Hippocampal formation (tissue), 2 donors: ENCODE results near the gene TCF23.
"Not testable (repeated sequence)": the region's sequence is repeated elsewhere in the genome, so short reads cannot be mapped to it uniquely, and the experiment has no call there.

Experiments used
- DNase-seq, 2 donors: peaks; one replicate each; lab custom pipeline; 2025; lab: John Stamatoyannopoulos, UW

The TCF23 gene

DNA sequence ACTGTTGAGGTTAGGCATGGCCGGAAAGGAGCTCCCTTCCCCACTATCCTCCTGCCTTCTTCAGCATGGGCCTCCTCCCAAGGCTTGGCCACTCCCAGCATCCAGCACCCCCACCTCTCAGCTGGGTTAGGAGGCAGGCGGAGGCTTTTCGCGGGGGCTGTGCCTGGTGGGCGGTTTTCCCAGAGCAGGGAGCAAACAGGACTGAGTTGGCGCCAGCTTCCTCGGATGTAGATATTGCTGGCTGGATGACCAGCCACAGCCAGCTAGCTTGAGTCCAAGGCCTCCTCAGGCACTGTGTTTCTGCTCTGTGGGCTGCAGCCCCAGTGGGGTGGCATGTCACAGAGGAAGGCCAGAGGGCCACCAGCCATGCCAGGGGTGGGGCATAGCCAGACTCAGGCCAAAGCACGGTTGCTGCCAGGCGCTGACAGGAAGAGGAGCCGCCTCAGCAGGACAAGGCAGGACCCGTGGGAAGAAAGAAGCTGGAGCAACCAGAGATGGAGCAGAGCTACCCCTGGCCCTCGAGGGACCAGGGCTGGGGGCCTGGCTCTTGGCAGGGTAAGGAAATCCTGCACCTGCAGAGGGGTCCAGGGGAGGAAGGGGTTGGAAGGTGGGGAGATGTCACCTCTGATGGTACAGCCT lies at the start of gene TCF23:
TCF23 (plus strand) TSS at position 204 of the 639 bp plus-strand sequence; CDS start at position 334, 130 bp downstream.
- DNase-seq = no peak

GRCh38 chr2:27099334-27099955 lies 49.4 kb upstream of the TCF23 start:
- no peak for DNase-seq

GRCh38 chr2:27100036-27100435 lies 48.8 kb upstream of the TCF23 start:
- no peak for DNase-seq

- DNase-seq = no peak
These were observed 46.5 kb upstream of the TCF23 start for GRCh38 chr2:27102329-27102728.

DNA sequence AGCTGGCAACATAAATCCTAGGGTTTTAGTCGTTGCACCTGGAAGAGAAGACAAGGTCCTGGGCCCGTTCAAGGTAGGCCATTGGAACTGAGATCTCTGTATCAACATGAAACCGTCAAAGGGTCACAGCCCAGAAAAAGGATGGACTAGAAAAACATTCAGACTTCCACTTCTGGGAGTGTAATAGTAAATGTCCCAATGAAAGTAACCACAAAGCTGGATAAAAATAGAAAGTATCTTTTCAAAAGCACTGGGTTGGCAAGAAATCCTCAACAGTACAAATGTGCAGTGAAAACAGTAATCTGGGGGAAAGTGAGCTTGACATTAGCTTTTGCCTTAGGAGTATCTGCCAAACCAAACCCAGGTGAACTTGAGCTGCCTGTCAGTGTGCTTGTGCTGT lies 42.8 kb upstream of the TCF23 start:
- no peak for DNase-seq

DNA sequence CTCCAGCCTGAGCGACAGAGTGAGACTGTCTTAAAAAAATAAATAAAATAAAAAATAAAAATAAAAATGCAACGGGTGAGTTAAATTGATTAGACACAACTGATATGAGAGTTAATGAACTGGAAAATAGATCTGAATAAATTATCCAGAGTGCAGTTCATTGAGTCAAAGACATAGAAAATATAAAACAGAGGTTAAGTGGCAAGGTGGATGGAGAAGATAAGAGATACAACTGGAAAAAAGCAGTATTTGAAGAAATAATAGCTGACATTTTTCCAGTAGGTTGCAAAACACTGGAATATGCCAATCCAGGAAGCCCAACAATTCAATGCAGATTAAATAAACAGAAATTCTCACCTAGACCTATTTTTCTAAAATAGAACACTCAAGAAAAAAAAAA lies 40.6 kb upstream of the TCF23 start:
- DNase-seq = no peak

DNA sequence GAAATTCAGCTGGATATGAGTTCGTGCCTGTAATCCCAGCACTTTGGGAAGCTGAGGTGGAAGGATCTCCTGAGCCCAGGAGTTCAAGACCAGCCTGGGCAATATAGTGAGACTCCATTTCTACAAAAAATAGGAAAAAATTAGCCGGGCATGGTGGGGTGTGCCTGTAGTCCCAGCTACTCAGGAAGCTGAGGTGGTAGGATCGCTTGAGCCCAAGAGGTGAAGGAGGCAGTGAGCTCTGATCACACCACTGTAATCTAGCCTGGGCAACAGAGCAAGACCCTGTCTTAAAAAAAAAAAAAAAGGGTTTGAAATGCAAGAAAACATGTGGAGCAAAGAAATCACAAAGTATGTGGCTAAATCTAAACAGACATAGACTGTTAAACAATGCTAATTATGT lies 39.7 kb upstream of the TCF23 start:
- no peak for DNase-seq

DNA sequence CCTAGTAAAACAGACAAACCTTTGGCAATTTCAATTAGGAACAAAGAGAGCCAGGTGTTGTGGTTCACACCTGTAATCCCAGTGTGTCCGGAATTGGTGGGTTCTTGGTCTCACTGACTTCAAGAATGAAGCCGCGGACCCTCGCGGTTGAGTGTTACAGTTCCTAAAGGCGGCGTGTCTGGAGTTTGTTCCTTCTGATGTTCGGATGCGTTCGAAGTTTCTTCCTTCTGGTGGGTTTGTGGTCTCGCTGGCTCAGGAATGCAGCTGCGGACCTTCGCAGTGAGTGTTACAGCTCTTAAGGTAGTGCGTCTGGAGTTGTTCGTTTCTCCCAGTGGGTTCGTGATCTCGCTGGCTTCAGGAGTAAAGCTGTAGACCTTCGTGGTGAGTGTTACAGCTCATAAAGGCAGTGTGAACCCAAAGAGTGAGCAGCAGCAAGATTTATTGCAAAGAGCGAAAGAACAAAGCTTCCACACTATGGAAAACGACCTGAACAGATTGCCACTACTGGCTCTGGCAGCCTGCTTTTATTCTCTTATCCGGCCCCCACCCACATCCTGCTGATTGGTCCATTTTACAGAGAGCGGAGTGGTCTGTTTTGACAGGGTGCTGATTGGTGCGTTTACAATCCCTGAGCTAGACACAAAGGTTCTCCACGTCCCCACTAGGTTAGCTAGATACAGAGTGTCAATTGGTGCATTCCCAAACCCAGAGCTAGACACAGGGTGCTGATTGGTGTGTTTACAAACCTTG lies 38.0 kb upstream of the TCF23 start:
- not testable (repeated sequence) for DNase-seq

DNA sequence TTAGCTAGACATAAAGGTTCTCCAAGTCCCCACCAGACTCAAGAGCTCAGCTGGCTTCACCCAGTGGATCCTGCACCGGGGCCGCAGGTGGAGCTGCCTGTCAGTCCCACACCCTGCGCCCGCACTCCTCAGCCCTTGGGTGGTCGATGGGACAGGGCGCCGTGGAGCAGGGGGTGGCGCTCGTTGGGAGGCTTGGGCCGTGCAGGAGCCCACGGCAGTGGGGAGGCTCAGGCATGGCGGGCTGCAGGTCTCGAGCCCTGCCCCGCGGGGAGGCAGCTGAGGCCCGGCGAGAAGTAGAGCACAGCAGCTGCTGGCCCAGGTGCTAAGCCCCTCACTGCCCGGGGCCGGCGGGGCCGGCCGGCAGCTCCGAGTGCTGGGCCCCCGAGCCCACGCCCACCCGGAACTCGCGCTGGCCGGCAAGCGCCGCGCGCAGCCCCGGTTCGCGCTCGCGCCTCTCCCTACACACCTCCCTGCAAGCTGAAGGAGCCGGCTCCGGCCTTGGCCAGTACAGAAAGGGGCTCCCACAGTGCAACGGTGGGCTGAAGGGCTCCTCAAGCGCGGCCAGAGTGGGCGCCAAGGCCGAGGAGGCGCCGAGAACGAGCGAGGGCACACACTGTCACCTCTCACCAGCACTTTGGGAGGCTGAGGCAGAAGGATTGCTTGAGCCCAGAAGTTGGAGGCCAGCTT lies 37.3 kb upstream of the TCF23 start:
- not testable (repeated sequence) for DNase-seq

GRCh38 chr2:27115519-27115918 lies 33.3 kb upstream of the TCF23 start:
- DNase-seq = no peak

- no peak for DNase-seq
These were observed 30.7 kb upstream of the TCF23 start for GRCh38 chr2:27117995-27118524.

- DNase-seq = no peak
These were observed 30.1 kb upstream of the TCF23 start, which contains the start of gene CGREF1 for GRCh38 chr2:27118525-27119329. CGREF1 (minus strand) TSS chr2:27119128; CDS start chr2:27104366, 14,762 bp downstream.

GRCh38 chr2:27119330-27119670 lies 29.5 kb upstream of the TCF23 start:
- not testable (repeated sequence) for DNase-seq

DNA sequence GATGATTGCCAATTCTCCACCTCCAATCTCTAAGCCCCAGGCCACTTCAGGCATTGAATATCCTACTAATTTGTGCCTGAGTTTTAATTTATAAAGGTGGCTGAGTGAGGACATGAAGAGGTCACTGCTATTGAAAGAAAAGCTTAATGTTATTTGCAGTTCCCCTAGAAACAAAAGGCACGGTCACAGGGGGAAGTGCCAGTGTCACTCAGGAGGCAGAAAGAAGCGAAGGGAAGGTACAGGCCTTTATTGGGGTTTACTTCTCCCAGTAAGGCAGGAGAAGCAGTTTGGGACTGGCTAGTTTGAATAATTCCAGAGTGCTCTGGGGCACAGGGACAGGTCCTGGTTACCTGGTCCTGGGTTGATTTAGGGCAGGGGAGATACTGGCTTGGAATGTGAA lies 26.9 kb upstream of the TCF23 start:
- no peak for DNase-seq

DNA sequence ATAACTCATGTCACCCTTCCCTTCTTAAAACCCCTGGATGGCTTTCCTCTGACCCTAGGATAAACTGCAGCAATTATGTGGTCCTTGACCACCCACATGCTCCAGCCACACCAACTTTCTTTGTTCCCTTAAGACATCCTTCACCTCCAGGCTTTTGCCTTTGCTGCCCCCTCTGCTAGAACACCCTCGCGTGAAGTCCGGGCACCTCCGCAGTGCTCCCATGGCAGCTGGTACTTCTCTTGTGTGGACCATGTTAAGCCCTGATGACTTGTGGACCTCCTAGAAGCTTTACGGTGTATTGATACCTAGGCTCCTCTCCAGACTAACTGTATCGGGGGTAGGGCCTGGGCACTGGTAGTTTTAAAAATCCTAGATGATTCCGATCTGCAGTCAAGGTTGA lies 26.0 kb upstream of the TCF23 start:
- no peak for DNase-seq

DNA sequence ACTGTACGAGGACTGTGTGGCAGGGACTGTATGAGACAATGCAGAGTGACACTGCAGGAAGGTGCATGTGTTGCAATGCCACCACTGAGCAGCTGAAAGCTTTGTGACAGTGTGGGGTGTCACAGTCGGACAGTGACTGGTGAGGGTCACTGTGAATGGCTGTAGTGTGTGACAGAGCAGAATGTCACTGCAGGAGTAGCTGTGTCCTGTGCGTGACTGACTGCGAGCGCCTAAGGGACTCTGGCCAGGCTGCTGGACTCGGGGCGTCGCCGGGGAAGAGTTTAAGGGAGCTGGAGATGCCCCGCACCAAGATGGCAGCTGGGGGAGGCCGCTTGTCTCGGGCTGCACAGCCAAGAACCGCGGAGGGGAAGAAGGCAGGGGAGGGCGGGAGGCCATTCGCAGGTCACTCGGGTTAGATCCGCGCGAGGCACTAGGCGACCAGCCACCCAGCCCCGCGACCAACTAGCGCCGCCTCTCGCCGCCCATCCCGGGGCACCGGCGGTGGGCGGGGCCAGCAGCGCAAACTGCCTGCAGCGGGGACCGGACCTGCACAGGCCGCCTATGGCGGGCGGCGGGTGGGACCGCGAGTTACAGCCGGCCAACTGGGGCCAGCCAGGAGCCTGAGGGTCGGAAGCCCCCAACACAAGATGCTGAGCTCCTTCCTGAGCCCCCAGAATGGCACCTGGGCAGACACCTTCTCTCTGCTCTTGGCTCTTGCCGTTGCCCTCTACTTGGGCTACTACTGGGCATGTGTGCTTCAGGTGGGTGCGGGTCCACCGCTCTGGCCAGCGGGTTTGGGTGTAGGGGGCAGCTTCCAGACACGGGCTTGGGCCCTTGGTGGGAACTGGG lies 25.3 kb upstream of the TCF23 start, which contains the start of gene ABHD1:
ABHD1 (plus strand) TSS at position 514 of the 849 bp plus-strand sequence; CDS start at position 648, 134 bp downstream.
- DNase-seq = peak; percentile 39 to 70

DNA sequence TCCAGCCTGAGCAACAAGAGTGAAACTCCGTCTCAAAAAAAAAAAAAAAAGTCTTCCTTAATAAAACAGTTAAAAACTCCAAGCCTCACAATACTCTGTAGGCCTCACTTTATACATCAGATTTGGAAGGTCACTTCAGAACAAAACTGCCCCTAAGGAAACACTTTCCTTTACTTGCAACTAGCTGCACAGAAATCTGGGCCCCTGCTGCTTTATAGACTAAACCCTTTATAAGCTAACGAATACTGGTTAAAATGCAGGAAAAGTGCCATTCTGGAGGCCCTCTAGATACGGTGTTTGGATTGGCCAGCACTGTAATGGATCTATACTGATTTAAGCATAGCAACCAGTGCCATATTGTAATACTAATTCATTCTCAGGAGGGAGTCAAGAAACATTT lies 23.7 kb upstream of the TCF23 start:
- DNase-seq = no peak

- no peak for DNase-seq
These were observed 22.5 kb upstream of the TCF23 start for GRCh38 chr2:27126252-27126710.

- no peak for DNase-seq
These were observed 20.7 kb upstream of the TCF23 start for GRCh38 chr2:27127883-27128667.
